ENCODE data around the gene UCHL5.

Gene UCHL5

DNA sequence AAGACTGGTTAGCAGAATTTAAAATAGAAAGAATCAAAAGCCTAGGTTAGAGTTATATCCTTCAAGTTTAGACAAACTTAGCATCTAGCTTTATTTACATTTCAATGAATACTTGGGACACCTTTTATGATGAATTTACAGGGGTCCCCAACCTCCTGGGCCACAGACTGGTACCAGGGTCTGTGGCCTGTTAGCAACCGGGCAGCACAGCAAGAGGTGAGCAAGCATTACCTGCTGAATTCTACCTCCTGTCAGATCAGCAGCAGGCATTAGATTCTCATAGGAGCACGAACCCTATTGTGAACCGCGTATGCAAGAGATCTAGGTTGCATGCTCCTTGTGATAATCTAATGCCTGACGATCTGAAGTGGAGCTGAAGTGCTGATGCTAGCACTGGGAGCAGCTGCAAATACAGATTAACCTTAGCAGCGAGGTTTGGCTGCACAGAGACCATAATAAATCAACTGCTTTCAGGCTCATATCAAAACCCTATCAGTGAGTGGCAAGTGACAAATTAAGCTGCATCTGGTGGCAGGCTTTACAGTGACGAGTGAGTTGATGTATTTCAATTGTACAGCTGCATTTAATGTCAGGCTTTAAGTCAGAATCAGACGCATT, 82.0 kb downstream of the UCHL5 start:
- no peak for DNase-seq
- in situ Hi-C loops (cut with MboI; ENCODE audit: low pct_unique_long_range_greater_than_20kb, low sequenced_read_pairs): no loop called here

DNA sequence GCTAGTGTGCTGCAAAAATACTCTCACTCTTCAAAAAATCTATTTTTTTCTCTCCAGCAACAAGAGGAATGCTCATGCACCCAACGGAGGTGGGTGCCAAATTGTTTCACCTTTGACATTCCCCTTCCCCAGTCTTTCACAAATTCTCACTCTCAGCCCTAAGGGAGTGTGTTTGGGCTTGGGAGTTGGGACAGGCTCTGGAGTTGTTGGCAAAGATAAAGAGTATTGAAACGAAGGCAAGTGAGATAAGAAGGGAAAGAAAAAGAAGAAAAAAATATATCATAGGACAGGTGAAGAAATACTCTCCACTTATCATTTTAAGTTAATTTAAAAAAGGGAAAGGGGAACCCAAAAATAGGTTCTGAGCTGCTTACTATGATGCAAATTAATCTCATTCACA, 82.6 kb downstream of the UCHL5 start:
- DNase-seq: no peak
- in situ Hi-C loops (cut with MboI; ENCODE audit: low pct_unique_long_range_greater_than_20kb, low sequenced_read_pairs): no loop called here

DNA sequence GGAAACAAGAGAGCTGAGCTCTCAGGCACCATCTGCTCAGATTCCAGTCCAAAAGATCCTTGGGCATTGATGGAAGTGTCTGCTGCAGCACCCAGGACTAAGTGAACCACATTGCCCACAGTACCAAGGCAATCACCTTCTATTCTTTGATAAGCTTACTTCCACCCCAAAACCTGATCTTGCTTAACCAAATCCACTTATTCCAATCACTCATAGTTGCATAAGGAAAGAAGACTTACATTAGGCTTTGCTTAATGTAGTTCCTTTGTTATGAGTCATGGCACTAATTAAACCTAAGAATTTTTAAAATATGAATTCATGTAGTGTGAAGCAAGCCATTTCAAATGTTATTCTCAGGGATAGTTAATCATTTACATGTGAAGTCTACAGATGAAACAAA, 84.5 kb downstream of the UCHL5 start:
- no peak for DNase-seq
- in situ Hi-C loops (cut with MboI; ENCODE audit: low pct_unique_long_range_greater_than_20kb, low sequenced_read_pairs): no loop called here

DNA sequence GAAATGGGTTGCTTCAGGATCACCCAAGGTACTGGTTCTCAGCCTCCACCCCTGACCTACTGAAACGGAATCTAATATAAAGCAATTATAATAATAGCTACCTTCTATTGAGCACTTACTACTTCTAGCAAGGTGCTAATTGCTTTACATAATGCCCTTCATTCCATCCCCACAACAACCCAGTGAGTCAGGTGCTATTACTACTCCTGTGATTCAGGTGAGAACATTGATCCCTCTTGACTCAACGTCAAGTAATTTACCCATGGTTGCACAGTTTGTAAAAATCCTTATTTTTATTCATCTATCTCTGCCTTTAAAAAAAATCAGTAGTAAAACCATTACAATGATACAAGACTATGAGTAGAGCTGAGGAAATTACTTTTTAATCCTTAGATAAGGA, 85.2 kb downstream of the UCHL5 start:
- DNase-seq: no peak
- in situ Hi-C loops (cut with MboI; ENCODE audit: low pct_unique_long_range_greater_than_20kb, low sequenced_read_pairs): no loop called here

DNA sequence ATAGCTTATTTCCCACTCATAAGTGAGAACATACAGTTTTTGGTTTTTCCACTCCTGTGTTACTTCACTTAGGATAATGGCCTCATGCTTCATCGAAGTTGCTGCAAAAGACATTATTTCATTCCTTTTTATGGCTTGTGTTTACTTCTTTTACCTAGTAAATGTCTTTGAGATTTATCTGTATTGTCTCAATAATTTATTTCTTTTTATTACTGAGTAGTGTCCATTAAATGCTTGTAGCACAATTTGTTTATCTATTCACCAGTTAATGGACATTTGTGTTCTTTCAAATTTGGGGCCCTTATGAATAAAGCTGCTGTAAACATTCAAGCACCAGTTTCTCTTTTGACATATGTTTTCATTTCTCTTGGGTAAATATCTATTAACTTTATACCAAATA, 86.0 kb downstream of the UCHL5 start:
- no peak for DNase-seq
- in situ Hi-C loops (cut with MboI; ENCODE audit: low pct_unique_long_range_greater_than_20kb, low sequenced_read_pairs): no loop called here

DNA sequence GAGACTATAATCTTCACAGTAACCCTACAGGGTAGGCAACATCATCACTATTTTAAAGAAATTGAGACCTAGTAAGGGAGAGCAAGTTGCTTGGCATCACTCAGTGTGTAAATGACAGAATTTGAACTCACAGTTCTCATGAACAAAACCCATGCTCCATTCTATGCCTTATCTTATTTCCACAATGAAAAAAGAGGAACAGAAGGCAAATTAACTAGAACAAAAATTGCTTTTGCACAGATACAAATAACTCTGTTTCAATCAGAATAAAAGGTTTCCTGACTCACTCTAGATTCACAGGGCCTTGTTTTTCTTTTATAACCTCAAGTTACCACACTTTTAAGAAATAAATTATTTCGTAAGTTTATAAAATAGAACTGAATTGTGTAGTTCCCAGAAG, 90.1 kb downstream of the UCHL5 start:
- DNase-seq: peak; percentile 20
- in situ Hi-C loops (cut with MboI; ENCODE audit: low pct_unique_long_range_greater_than_20kb, low sequenced_read_pairs): no loop called here

DNA sequence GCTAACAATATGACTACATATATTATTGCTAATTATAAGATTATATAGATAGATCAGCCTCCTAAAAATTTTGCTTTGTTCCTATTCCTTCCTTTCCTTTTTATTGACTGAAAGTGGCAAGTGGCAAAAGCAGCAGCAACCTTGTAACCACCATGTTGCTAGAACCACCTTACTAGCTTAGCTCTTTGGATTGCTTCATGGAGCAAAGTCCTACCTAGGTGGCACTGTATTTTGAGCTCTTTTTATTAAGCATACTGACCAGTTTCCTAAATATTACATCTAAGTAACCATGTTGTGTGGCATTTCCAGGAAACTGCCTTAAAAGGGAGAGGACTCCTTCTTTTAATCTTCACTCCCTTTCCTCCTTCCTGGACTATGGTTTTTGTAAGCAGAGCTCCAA, 90.8 kb downstream of the UCHL5 start:
- in situ Hi-C loops (cut with MboI; ENCODE audit: low pct_unique_long_range_greater_than_20kb, low sequenced_read_pairs): no loop called here
- DNase-seq: no peak

DNA sequence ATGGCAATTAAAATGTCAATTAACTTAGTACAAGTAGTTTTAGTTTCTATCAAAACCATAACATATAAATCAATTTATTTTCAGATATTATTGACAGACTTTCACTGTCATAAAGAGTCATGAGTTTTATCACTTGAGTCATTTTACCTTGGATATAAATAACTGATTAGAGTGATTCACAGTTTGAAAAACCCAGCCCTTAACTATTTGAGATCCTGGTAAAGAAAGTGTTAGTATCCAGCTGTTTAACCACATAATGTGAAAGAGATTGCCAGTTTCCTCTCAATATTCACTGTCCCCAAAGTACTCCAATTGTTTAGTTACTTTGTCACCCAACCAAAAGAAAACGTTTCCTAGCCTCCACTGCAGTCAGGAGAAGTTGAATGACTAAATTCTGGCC, 91.3 kb downstream of the UCHL5 start:
- in situ Hi-C loops (cut with MboI; ENCODE audit: low pct_unique_long_range_greater_than_20kb, low sequenced_read_pairs): no loop called here
- DNase-seq: no peak

DNA sequence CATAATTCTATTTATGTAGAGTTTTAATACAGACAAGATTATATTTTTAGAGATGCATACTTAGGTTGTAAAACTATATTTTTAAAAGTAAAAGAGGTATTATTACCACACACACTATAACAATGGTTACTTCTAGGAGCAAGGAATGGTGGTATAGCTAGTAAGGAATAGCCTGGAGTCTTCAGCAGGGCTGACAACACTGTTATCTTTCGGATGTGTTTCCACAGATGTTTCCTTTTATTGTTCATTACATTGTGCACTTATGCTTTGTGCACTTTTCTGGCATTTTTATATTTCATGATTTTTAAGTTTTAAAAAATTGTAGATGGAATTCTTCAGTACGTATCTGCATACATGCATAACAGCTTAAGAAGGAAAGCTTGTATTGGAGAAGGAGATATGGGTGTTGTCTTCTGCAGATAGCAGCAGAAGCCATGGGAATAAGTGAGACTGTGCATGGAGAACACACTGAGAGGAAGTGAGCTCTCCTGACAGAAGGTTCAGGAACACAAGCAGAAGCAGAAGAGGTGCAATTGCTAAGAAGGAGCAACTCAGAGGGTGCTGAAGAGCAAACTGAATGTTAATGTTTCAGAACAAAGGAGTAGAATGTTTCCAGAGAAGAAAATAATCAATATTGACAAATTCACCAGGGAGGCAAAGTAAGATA, 91.8 kb downstream of the UCHL5 start:
- no peak for DNase-seq
- in situ Hi-C loops (cut with MboI; ENCODE audit: low pct_unique_long_range_greater_than_20kb, low sequenced_read_pairs): no loop called here

DNA sequence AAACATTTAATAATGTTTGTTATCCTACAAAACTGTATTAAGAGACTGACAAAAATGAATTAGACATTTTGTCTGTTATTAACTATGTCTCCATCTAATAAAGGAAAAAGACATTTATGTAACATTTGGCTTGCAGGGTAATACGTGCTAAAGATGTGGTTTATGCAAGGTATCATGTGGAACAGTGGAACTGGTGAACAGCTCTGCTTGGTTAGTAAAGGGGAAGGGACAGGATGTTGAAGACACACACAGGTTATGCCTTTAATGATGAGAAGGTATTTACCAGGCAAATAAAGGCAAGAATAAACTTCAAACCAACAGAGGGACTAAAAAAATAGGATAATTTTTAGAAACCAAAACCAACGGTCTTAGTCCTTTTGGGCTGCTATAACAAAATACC, 93.1 kb downstream of the UCHL5 start:
- in situ Hi-C loops (cut with MboI; ENCODE audit: low pct_unique_long_range_greater_than_20kb, low sequenced_read_pairs): no loop called here
- no peak for DNase-seq

DNA sequence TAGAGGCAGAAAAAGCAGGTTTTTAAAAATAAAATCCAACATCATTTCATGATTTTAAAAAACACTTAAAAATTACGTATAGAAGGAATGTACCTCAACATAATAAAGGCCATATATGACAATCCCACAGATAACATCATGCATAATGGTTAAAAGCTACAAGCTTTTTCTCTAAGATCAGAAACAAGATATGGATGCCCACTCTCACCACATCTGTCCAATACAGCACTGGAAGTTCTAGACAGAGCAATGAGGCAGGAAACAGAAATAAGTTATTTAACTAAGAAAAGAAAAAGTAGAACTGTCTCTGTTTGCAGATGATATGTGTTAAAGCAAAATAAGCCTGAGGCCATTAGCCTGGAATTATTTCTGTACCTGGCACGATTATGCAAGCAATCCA, 96.3 kb downstream of the UCHL5 start:
- no peak for DNase-seq
- in situ Hi-C loops (cut with MboI; ENCODE audit: low pct_unique_long_range_greater_than_20kb, low sequenced_read_pairs): no loop called here
